Psoas muscle (tissue), 8 donors: ENCODE data around the gene APBB2. TPM values are rescaled to one million over a fixed set of nuclear protein-coding genes. Genes with fewer than 3 reads are reported as not detected.

Experiments used
- ATAC-seq, 4 donors: fragments of 200-7000 bp; cut with Tn5 transposase; one replicate each; pipeline ENCODE4 v1.9.1; 2020; ENCODE audit warnings: moderate library complexity in 3 of 4, mild to moderate bottlenecking in 2 of 4
- DNase-seq, 2 donors: peaks; one replicate each; pipeline ENCODE4 v3.0.0-alpha.2; 2020
- H3K27ac ChIP-seq: fragments of 200-600 bp; one replicate; pipeline ENCODE4 v1.8.0; 2022
- H3K27me3 ChIP-seq, 3 donors: fragments of 200-600 bp in 1 of 3; one replicate each; pipeline versions ENCODE4 v1.6.1 to v1.8.0; 2013 to 2022; ENCODE audit warnings: low read length in 2 of 3, mild to moderate bottlenecking in 2 of 3, moderate library complexity in 1 of 3; ENCODE audit not compliant: insufficient read depth in 3 of 3
- H3K36me3 ChIP-seq, 2 donors: fragments of 200-600 bp in 1 of 2; one replicate each; pipeline versions ENCODE4 v1.6.1 to v1.8.0; 2013 to 2022; ENCODE audit warnings: low read depth in 1 of 2, mild to moderate bottlenecking in 1 of 2, moderate library complexity in 1 of 2; ENCODE audit not compliant: insufficient read depth in 1 of 2
- H3K4me1 ChIP-seq: fragments of 200-600 bp; one replicate; pipeline ENCODE4 v1.8.0; 2022
- H3K4me3 ChIP-seq: fragments of 200-600 bp; one replicate; pipeline ENCODE4 v1.8.0; 2022; ENCODE audit warnings: mild to moderate bottlenecking
- H3K9me3 ChIP-seq: fragments of 200-600 bp; one replicate; pipeline ENCODE4 v1.8.0; 2022
- CTCF ChIP-seq: fragments of 200-600 bp; IDR thresholded peaks from one replicate; pipeline ENCODE4 v1.8.0; 2022; ENCODE audit warnings: antibody characterized with exemption
- WGBS, 3 donors: extraction: QIAGEN DNeasy Blood & Tissue Kit; methylation state at CpG; one replicate each; pipeline versions ENCODE4 v1.1.6 to v1.1.7; 2013; 5-methylcytosine and 5-hydroxymethylcytosine counted together
- intact Hi-C, 2 donors: fragments of 100-400 bp; cut with DNase I; formaldehyde crosslinking; loops; one replicate each; pipeline versions ENCODE4 v1.11.0 to v1.14.2; 2022
- polyA plus RNA-seq, 3 donors: library from polyadenylated mRNA; stranded (reverse); fragments of 200-250 nt; gene quantifications; one replicate each; pipeline ENCODE4 v1.2.3, GENCODE V29; 2013
- total RNA-seq, 4 donors: library from RNA; stranded (reverse); fragmentation: NEBNext Ultra II Directional in 2 of 4; extraction: Animal tissue kit (Norgen Biotek cat#: 25700) in 2 of 4; gene quantifications; one replicate each; pipeline versions ENCODE4 v1.2.1 to v1.2.4, GENCODE V29; 2021 to 2023
- donor health status: healthy with polysubstance abuse.
- donor health status: DM: no; HTN: no; CAD: no; lungs with moderate emphysema.
- donor health status: Bipolar disorder and iron deficiency.
- donor health status: healthy.
- donor health status: DM: yes; HTN: yes; CAD: no.
- donor health status: DM: no; HTN: no; CAD: no.
- donor health status: DM: no; HTN: no; CAD: no.
- donor health status: DM: yes; HTN: yes; CAD: no.

APBB2 gene
- total and polyA plus RNA-seq, 7 donors = 3.1 to 37.4 (median 11.3) TPM

GRCh38 chr4:41184009-41184408 lies 30.3 kb downstream of the APBB2 start:
- Histone ChIP-seq H3K4me3 (no peak overlapping the region), H3K27ac (no peak overlapping the region), H3K4me1 (peaks cover 18% of the 10 kb centered on the region), H3K9me3 (no peaks in the 10 kb centered on the region), H3K36me3 (no peaks in the 10 kb centered on the region), H3K27me3 (no peaks in the 10 kb centered on the region)
- DNase-seq (no peak), ATAC-seq (no peak)
- 77 to 97% (median 93%) methylated on average over 5 of the region's 5 CpGs for WGBS, 3 donors
- no peak for TF ChIP-seq CTCF
- intact Hi-C loops = no loop called here

DNA sequence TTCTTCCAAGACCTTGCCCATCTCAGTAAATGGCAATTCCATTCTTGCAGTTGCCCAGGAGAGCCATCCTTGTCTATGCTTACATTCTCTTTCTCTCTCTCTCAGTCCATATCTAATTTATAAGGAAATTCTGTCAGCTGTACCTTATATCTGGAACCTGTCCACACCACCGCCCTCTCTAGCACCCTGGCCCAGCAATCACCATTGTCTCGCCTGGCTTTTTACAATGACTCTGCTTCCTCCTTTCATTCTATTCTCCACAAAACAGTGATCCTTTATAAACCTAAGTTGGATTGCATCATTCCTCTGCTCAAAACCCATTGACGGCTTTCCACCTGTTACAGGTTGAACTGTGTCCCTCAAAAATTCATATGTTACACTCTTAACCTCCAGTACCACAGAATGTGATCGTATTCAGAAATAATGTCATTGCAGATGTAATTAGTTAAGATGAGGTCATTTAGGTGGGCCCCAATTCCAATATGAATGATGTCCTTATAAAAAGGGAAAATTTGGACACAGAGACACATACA lies 31.3 kb downstream of the APBB2 start:
- ATAC-seq (no peak), DNase-seq (no peak)
- Histone ChIP-seq H3K27me3 (no peaks in the 10 kb centered on the region), H3K4me1 (peaks cover 18% of the 10 kb centered on the region), H3K4me3 (no peak overlapping the region), H3K9me3 (no peaks in the 10 kb centered on the region), H3K27ac (no peak overlapping the region), H3K36me3 (no peaks in the 10 kb centered on the region)
- intact Hi-C loops = no loop called here
- TF ChIP-seq CTCF = no peak
- 90 to 93% (median 91%) methylated on average over 4 of the region's 4 CpGs for WGBS, 3 donors

GRCh38 chr4:41181037-41181436 lies 33.3 kb downstream of the APBB2 start:
- DNase-seq (no peak), ATAC-seq (no peak)
- no peak for TF ChIP-seq CTCF
- Histone ChIP-seq H3K27ac (no peak overlapping the region), H3K36me3 (no peaks in the 10 kb centered on the region), H3K4me3 (no peak overlapping the region), H3K27me3 (no peaks in the 10 kb centered on the region), H3K9me3 (no peaks in the 10 kb centered on the region), H3K4me1 (peaks cover 10% of the 10 kb centered on the region)
- 93 to 96% (median 96%) methylated on average over 6 of the region's 6 CpGs for WGBS, 3 donors
- intact Hi-C loops = no loop called here

DNA sequence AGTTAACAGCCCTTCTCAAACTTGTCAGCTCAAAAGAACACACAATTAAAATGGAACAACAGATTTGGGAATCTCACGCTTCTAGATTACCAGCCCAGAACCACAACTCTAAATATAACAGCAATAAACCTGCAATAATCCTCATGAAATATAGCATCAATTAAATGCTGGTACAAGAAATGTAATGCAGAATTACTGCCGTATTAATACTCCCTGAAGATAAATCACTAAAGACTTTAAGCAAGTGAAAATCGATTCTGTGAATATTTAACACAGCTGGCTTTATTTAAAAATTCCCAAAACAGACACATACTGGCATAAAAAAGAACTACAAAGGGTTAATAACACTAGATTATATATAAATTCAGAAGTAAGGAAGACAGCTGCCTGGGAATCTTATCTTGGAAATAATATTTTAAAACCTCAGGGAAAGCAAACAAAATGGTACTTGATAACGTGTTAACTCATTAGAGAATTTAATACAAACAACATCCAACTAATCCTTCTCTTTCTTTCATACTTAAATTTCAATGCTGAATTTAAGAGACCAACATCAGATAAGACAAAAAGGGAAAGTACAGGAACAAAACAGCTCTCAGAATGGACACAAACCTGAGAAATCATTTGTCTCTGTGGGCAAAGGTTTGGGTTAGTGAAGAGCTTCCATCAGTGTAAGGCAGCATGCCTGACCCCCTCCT lies 34.7 kb downstream of the APBB2 start:
- 30 to 57% (median 31%) methylated on average over 4 of the region's 4 CpGs for WGBS, 3 donors
- no peak for DNase-seq
- H3K27ac ChIP-seq = no peak overlapping the region
- no peak for ATAC-seq
- H3K27me3 ChIP-seq = no peaks in the 10 kb centered on the region
- no peaks in the 10 kb centered on the region for H3K9me3 ChIP-seq
- intact Hi-C loops = no loop called here
- TF ChIP-seq CTCF = no peak
- H3K4me1 ChIP-seq = no peaks in the 10 kb centered on the region
- H3K4me3 ChIP-seq = no peak overlapping the region
- no peaks in the 10 kb centered on the region for H3K36me3 ChIP-seq
